ENCODE measurements around the gene GULP1. TPM values are rescaled to one million over a fixed set of nuclear protein-coding genes. Genes with fewer than 3 reads are reported as not detected.

The GULP1 gene
- total RNA-seq, 3 donors from 2014 or later, result 9.0 to 35.7 (median 15.1) TPM

DNA sequence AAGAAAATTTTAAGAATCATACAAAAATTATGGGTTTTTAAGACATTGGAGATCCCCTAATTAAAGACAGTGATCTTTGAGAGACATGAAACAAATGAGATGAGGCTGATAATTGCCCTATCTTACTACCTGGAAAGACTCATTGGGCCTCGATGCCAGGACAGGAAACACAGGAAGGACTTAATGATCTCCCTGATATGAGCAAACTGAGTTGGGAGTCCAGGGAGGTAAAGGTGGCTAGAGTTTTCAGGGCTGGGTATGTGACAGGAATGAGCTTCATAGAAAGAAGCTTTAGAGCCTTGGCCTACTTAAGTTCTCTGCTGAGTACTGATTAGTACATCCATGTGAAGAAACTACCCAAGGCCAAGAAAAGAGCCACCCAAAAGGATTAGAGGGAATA, 40.6 kb upstream of the GULP1 start:
- ATAC-seq (no peak), DNase-seq (no peak)
- no peaks in the 10 kb centered on the region for H3K4me1 ChIP-seq (ENCODE audit: low read depth)
- H3K9me3 ChIP-seq, result no peaks in the 10 kb centered on the region
- intact Hi-C loops (cut with DNase I, micrococcal nuclease), result no loop called here
- no peaks in the 10 kb centered on the region for H3K36me3 ChIP-seq (ENCODE audit: low read depth)
- TF ChIP-seq, protein P1, sequence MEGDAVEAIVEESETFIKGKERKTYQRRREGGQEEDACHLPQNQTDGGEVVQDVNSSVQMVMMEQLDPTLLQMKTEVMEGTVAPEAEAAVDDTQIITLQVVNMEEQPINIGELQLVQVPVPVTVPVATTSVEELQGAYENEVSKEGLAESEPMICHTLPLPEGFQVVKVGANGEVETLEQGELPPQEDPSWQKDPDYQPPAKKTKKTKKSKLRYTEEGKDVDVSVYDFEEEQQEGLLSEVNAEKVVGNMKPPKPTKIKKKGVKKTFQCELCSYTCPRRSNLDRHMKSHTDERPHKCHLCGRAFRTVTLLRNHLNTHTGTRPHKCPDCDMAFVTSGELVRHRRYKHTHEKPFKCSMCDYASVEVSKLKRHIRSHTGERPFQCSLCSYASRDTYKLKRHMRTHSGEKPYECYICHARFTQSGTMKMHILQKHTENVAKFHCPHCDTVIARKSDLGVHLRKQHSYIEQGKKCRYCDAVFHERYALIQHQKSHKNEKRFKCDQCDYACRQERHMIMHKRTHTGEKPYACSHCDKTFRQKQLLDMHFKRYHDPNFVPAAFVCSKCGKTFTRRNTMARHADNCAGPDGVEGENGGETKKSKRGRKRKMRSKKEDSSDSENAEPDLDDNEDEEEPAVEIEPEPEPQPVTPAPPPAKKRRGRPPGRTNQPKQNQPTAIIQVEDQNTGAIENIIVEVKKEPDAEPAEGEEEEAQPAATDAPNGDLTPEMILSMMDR (IDR thresholded peaks at IDR 0.05), result no peak
- H3K4me3 ChIP-seq, result no peak overlapping the region

DNA sequence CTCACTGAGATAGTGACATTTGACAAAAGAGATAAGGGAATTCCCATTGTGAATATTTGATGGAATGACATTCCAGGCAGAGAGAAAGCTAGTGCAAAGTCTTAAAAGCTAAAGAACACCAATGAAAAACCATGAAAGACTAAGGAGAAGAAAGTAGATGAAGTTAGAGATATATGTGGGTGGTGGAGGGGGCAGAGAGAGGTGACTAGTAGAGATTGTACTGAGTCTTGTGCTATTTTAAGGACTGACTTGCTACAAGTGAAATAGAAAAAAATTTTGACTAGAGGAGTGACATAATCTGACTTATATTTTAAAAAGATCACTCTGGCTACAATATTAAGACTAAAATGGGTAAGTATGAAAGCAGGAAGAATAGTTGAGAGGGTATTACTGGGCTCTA, 35.3 kb upstream of the GULP1 start:
- ATAC-seq (no peak), DNase-seq (no peak)
- intact Hi-C loops (cut with DNase I, micrococcal nuclease), result no loop called here
- Histone ChIP-seq H3K4me1 (ENCODE audit: low read depth) (no peaks in the 10 kb centered on the region), H3K36me3 (ENCODE audit: low read depth) (no peaks in the 10 kb centered on the region), H3K9me3 (no peaks in the 10 kb centered on the region), H3K4me3 (no peak overlapping the region)
- TF ChIP-seq, protein P1 (IDR thresholded peaks at IDR 0.05), result no peak

DNA sequence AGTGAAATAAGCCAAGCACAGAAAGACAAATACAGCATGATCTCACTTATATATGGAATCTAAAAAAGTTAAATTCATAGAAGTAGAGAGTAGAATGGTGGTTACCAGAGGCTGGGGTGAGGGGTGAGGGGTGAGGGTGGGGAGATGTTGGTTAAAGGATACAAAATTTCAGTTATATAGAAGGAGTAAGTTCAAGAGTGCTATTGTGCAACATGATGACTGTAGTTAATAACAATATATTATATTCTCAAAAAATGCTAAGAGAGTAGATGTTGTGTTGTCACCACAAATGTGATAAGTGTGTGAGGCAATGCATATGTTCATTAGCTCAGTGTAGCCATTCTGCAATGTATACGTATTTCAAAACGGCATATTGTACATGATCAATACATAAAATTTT, 26.4 kb upstream of the GULP1 start:
- no peaks in the 10 kb centered on the region for H3K36me3 ChIP-seq (ENCODE audit: low read depth)
- no peak for DNase-seq
- TF ChIP-seq, protein P1 (IDR thresholded peaks at IDR 0.05), result no peak
- no peaks in the 10 kb centered on the region for H3K4me1 ChIP-seq (ENCODE audit: low read depth)
- H3K4me3 ChIP-seq, result no peak overlapping the region
- no peaks in the 10 kb centered on the region for H3K9me3 ChIP-seq
- intact Hi-C loops (cut with DNase I, micrococcal nuclease), result no loop called here
- ATAC-seq, result no peak

DNA sequence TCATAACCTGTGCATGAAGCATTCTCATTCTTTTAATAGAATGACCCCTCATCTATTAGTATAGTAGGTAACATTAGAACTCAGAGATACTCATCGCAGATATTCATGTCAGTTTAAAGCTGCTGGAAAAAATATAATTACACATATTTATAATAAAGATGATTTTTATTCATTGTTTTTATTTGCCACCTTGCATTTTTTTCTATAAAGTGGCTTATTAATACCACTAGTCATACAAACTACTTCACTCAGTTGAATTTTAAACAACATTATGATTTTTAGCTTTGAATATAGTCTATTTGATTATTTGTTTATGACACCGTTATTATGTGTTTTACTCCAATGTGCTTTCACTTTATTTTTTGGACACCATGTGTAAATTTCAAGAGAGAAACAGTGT, 23.9 kb upstream of the GULP1 start:
- H3K9me3 ChIP-seq, result no peaks in the 10 kb centered on the region
- H3K4me3 ChIP-seq, result no peak overlapping the region
- no peak for ATAC-seq
- H3K36me3 ChIP-seq (ENCODE audit: low read depth), result no peaks in the 10 kb centered on the region
- no peaks in the 10 kb centered on the region for H3K4me1 ChIP-seq (ENCODE audit: low read depth)
- intact Hi-C loops (cut with DNase I, micrococcal nuclease), result no loop called here
- TF ChIP-seq, protein P1 (IDR thresholded peaks at IDR 0.05), result no peak
- DNase-seq, result no peak

DNA sequence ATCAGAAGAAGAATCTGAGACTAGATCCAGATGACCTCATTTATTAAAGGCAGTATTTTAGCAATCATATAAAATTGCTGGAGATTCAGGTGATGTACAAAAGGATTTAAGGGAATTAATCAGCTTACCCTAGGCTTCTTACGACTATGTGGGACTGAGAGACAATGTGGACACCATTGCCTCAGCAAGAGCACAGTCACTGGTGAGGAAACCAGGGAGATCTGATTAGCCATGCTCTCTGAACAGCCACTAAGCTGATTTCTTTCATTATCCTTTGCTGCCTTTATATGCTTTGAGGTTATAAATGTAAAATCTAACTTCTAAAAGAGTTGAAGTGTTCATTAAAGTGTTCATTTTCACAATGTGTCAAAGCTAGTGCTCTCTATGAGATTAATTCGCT, 22.7 kb upstream of the GULP1 start:
- TF ChIP-seq, protein P1 (IDR thresholded peaks at IDR 0.05), result no peak
- ATAC-seq (no peak), DNase-seq (no peak)
- no peaks in the 10 kb centered on the region for H3K4me1 ChIP-seq (ENCODE audit: low read depth)
- intact Hi-C loops (cut with DNase I, micrococcal nuclease), result no loop called here
- H3K36me3 ChIP-seq (ENCODE audit: low read depth), result no peaks in the 10 kb centered on the region
- H3K4me3 ChIP-seq, result no peak overlapping the region
- H3K9me3 ChIP-seq, result no peaks in the 10 kb centered on the region

DNA sequence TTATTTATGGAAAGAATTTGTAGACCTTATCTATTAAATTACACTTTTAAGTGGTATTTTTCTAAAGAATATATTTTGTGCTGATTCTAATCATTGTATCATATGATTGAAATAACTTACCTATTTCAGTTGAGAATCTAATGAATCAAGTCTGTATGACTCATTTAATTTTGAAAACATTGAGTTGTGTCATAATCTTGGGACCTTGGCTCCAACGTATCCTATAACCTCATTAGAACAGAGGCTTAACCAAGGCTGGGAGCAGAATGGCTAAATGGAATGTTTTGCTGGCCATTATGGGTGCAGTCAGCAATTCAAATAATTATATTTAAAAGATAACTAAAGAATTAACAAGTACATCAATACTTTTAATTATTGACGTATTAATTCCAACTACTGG, 19.6 kb upstream of the GULP1 start:
- no peak for DNase-seq
- Histone ChIP-seq H3K9me3 (no peaks in the 10 kb centered on the region), H3K4me3 (no peak overlapping the region), H3K4me1 (ENCODE audit: low read depth) (no peaks in the 10 kb centered on the region), H3K36me3 (ENCODE audit: low read depth) (no peaks in the 10 kb centered on the region)
- intact Hi-C loops (cut with DNase I, micrococcal nuclease), result no loop called here
- ATAC-seq, result no peak
- TF ChIP-seq, protein P1 (IDR thresholded peaks at IDR 0.05), result no peak
